ENCODE measurements around the gene FCGR3A.
"Not testable (repeated sequence)": the region's sequence is repeated elsewhere in the genome, so short reads cannot be mapped to it uniquely, and the experiment has no call there.

The FCGR3A gene

DNA sequence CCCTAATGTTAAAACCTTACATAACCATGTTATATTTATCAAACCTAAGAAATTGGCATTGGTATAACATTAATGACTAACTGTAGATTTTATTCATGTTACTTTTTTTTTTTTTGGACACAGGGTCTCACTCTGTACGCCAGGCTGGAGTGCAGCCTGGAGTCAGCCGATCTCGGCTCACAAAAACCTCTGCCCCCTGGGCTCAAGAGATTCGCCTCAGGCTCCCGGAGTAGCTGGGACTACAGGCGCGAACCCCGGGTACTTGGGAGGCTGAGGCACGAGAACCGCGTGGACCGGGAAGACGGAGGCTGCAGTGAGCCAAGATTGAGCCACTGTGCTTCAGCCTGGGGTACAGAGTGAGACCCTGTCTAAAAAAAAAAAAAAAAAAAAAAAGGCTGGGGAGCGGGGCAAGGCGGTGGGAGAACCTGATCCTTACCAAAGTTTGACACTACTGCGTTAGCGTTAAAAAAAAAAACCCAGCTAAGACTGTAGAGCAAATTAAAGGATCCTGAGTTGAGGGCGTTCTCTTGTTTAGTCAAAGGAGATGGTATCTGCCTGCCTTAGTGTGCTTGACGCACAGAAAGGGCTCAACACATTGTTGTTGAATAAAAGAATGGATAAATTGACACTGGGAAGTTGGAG is 20.0 kb downstream of the FCGR3A start:
- not testable (repeated sequence) for DNase-seq

DNA sequence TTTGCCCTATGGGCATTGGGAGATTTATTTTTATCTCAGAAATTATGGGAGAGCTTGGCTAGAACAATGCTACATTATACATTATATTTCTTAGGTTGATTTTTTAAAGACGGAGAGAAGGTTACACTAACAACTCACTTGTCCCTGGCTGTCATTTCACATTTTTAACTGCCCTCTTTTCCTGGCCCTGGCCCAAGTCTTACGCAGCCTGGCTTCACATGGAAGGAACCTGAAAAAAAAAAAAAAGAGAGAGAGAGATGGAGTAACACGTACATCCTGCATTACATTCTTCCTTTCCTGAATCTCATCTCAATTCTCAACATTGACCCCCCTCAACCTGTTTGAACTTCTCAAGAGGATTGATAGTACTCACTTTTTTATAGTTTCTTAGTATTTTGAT is 21.1 kb downstream of the FCGR3A start:
- DNase-seq = not testable (repeated sequence)

DNA sequence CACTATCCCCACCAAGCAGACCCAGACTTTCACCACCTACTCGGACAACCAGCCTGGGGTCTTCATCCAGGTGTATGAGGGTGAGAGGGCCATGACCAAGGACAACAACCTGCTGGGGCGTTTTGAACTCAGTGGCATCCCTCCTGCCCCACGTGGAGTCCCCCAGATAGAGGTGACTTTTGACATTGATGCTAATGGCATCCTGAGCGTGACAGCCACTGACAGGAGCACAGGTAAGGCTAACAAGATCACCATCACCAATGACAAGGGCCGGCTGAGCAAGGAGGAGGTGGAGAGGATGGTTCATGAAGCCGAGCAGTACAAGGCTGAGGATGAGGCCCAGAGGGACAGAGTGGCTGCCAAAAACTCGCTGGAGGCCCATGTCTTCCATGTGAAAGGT is 23.7 kb downstream of the FCGR3A start:
- DNase-seq = not testable (repeated sequence)

DNA sequence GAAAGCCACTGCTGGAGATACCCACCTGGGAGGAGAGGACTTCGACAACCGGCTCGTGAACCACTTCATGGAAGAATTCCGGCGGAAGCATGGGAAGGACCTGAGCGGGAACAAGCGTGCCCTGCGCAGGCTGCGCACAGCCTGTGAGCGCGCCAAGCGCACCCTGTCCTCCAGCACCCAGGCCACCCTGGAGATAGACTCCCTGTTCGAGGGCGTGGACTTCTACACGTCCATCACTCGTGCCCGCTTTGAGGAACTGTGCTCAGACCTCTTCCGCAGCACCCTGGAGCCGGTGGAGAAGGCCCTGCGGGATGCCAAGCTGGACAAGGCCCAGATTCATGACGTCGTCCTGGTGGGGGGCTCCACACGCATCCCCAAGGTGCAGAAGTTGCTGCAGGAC is 24.3 kb downstream of the FCGR3A start:
- not testable (repeated sequence) for DNase-seq

- not testable (repeated sequence) for DNase-seq
Measured at GRCh38 chr1:161524742-161525291, 24.8 kb downstream of the FCGR3A start.

- peak; percentile 72 for DNase-seq
Measured at GRCh38 chr1:161523817-161524741, 25.5 kb downstream of the FCGR3A start, which contains the start of gene HSPA6. TSS of gene HSPA6 (plus strand) at chr1:161524540. CDS start at chr1:161524659, 119 bp downstream.

- DNase-seq = not testable (repeated sequence)
Measured at GRCh38 chr1:161523041-161523816, 26.4 kb downstream of the FCGR3A start.

- not testable (repeated sequence) for DNase-seq
Measured at GRCh38 chr1:161513953-161514352, 35.7 kb downstream of the FCGR3A start.

DNA sequence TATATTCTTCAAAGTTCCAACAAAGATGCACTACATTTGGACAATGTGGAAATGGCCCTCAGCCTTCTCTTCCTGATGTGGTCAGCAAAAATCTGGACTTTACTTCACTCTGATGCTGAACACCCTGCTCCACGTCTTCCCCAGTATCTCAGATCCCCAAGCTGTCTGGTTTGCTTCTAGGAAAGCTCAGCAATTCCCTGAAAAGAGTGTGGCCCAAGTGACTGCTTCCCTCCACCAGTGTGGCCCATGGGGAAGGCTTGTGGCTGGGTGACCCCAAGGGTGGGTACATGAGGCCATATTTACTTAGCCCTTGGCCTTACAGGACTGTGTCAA is 36.2 kb downstream of the FCGR3A start:
- not testable (repeated sequence) for DNase-seq

DNA sequence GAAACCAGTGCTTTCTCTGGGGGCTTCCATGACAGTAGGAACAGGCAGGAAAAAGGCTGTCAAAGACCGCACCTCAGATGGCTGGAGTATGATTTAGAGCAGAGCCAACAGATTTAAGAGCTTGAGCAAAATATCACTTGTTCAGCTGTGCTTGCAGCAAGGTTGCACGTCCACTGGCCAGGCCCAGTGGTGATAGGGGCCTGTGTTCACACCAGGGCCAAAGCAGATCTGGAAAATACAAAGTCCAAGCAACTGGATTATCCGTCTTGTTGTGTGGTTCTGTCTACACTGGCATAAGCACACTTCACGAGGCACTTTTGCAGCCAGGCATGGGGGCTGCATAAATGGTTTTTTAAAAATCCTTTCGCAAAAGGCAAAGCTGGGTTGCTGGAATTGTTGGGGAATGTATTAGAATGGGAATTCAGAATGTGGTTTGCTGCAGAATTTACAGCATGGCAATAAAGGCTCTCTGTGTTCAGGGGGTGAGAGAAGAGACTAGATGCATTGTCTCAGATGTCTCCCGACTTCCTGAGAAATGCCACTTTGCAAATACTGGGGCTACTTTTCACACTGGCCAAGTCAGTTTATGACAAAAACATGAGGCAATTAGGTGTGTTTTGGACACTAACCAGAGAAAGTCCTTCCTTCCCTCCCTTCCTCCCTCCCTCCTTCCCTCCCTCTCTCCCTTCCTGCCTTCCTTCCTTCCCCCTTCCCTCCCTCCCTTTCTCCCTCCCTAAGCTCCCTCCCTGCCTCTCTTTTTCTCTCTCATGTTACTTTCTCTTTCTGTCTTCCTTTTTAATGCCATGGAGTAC is 36.8 kb downstream of the FCGR3A start:
- not testable (repeated sequence) for DNase-seq

GRCh38 chr1:161511756-161512060 is 37.9 kb downstream of the FCGR3A start:
- no peak for DNase-seq

DNA sequence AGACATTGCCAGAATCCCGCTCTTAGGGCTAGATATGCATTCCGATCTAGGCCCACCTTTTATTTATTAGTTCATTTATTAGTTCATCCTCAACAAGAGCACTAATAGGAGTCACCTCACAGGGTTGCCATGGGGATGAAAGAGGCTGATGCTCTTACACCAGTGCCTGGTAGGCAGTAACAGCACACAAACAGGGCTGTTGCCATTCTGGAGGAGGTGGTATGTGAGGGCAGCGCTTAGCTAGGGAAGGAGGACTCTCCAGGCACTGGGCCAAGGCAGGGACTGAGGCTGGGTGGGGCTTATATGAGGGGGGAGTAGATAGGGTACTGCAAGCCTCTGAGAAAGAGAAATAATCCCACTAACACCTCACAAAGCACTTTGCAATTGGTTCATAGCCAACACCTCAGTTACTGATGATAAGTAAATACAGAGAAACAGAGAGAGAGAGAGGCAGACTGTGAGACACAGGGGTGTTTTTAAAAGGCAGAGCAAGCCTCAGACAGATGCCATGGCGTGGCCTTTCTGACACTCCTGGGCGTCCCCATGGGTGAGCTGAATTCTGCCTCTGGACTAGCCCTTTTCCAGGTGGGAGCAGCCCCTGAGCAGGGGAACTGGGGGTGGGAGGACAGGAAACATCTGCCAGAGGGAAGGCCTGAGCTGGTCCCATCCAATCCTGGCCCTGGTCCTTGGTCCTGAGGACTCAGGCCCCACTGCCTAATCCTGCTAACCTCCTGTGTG is 38.4 kb downstream of the FCGR3A start:
- no peak for DNase-seq

- DNase-seq = no peak
Measured at GRCh38 chr1:161510477-161510876, 39.1 kb downstream of the FCGR3A start.

GRCh38 chr1:161506336-161507223 is 43.0 kb downstream of the FCGR3A start:
- no peak for DNase-seq

GRCh38 chr1:161505686-161506085 is 43.9 kb downstream of the FCGR3A start:
- DNase-seq = no peak

GRCh38 chr1:161503394-161503748 is 46.2 kb downstream of the FCGR3A start:
- no peak for DNase-seq

- DNase-seq = no peak
Measured at GRCh38 chr1:161502641-161503393, 46.8 kb downstream of the FCGR3A start.

GRCh38 chr1:161502181-161502580 is 47.4 kb downstream of the FCGR3A start:
- DNase-seq = no peak

DNA sequence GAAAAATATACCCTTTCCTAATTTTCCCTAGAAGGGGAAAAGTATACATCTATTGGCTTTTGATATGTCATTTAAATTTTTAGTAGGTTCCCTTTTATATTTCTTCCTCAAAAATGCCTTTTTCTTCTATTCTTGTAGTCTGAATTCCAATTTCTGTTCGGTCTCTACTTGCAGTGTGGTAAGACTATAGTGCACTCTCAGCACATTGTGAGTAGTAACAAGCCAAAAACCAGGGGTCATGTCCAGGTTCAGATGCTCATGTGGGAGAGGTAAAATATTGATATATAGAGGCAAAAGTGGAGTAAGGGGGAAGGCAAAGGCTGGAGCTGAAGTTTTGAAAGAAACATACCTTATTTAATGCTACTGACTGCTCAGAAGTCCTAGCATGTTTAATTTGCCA is 48.4 kb downstream of the FCGR3A start:
- no peak for DNase-seq

Measured in activated CD4-positive, alpha-beta T cell treated with anti-CD3 and anti-CD28 coated beads for 1 hour (primary cell).